Measurements from ENCODE around the gene RANBP3.

- TF ChIP-seq CTCF (IDR thresholded peaks at IDR 0.05; ENCODE audit: control extremely low read depth in 1 of 3, insufficient read depth in 1 of 3, low read depth in 1 of 3, low read length in 3 of 3): no peak
- no peak for TF ChIP-seq MAX (IDR thresholded peaks at IDR 0.05)
- no peak for TF ChIP-seq POLR2A (IDR thresholded peaks at IDR 0.05; ENCODE audit: control extremely low read depth in 1 of 2, low read depth in 2 of 2, low read length in 2 of 2)
- TF ChIP-seq RNF2 (IDR thresholded peaks at IDR 0.05; ENCODE audit: borderline replicate concordance, low read depth, low read length, missing control alignments, poor library complexity, severe bottlenecking): no peak
- TF ChIP-seq ATF2 (IDR thresholded peaks at IDR 0.05; ENCODE audit: low read length): no peak
- no peak for TF ChIP-seq EZH2 (IDR thresholded peaks at IDR 0.05; ENCODE audit: low read depth, low read length, severe bottlenecking)
- TF ChIP-seq NANOG (IDR thresholded peaks at IDR 0.05; ENCODE audit: insufficient read depth, low read depth, low read length, poor library complexity, severe bottlenecking): no peak
- TF ChIP-seq CEBPB (IDR thresholded peaks at IDR 0.05; ENCODE audit: low read depth, low read length): no peak
- TF ChIP-seq RBBP5 (IDR thresholded peaks at IDR 0.05; ENCODE audit: borderline replicate concordance, low read depth, low read length): no peak
Observed at GRCh38 chr19:5891572-5891937, 86.4 kb downstream of the RANBP3 start.

All from H1 (cell line).